A673 (cell line): ENCODE measurements around the gene PTPN14. TPM values are rescaled to one million over a fixed set of nuclear protein-coding genes. Genes with fewer than 3 reads are reported as not detected.
A peak's percentile ranks its signal among the peaks of the same experiment; 100 is the strongest.

Experiments
- BruUV-seq: library from RNA; stranded (reverse); fragments of 400-500 nt; replicated peaks from 2 replicates; lab custom pipeline; 2021; lab: Mats Ljungman, UMichigan
- CTCF ChIA-PET: fragments of 300-600 bp; sonication (Branson Sonifier 250); formaldehyde crosslinking; loops from one replicate; lab custom pipeline; 2022; ENCODE audit warnings: antibody characterized with exemption; lab: Charles Lee
- POLR2A ChIA-PET: fragments of 300-600 bp; sonication (Branson Sonifier 250); formaldehyde crosslinking; loops from one replicate; lab custom pipeline; 2022; ENCODE audit warnings: antibody characterized with exemption; ENCODE audit not compliant: low non-redundant PET; lab: Charles Lee
- DNase-seq: peaks from one replicate; pipeline ENCODE4 v3.0.0-alpha.2; 2015; ENCODE audit warnings: low spot score
- H3K27ac ChIP-seq: fragments of 200-600 bp; sonication (generic); 2 replicates; pipeline ENCODE4 v1.5.1; 2016; ENCODE audit warnings: mixed run types, low read depth, mild to moderate bottlenecking, mixed read lengths, antibody characterized with exemption, low read length; ENCODE audit not compliant: poor library complexity, severe bottlenecking
- H3K27me3 ChIP-seq: fragments of 200-600 bp; sonication (generic); replicated peaks from 2 replicates; pipeline ENCODE4 v1.6.1; 2017; ENCODE audit warnings: mixed run types, low read depth, mild to moderate bottlenecking, mixed read lengths, antibody characterized with exemption, low read length; ENCODE audit not compliant: insufficient read depth, poor library complexity
- H3K36me3 ChIP-seq: fragments of 200-600 bp; sonication (generic); 2 replicates; pipeline ENCODE4 v1.6.1; 2016; ENCODE audit warnings: mixed run types, mild to moderate bottlenecking, mixed read lengths, antibody characterized with exemption, low read length; ENCODE audit not compliant: insufficient read depth, poor library complexity, severe bottlenecking
- H3K4me1 ChIP-seq: fragments of 200-600 bp; sonication (generic); 2 replicates; pipeline ENCODE4 v1.6.1; 2017; ENCODE audit warnings: mixed run types, mild to moderate bottlenecking, mixed read lengths, antibody characterized with exemption, low read length; ENCODE audit not compliant: insufficient read depth, poor library complexity, severe bottlenecking
- H3K4me3 ChIP-seq: fragments of 200-600 bp; sonication (generic); 2 replicates; pipeline ENCODE4 v1.5.1; 2016; ENCODE audit warnings: low read depth, mixed run types, mild to moderate bottlenecking, mixed read lengths, low read length; ENCODE audit not compliant: poor library complexity, severe bottlenecking
- H3K9me3 ChIP-seq: fragments of 200-600 bp; sonication (generic); 2 replicates; pipeline ENCODE4 v1.6.1; 2016; ENCODE audit warnings: mixed run types, low read depth, mild to moderate bottlenecking, mixed read lengths, antibody characterized with exemption, low read length; ENCODE audit not compliant: poor library complexity, severe bottlenecking
- EZH2 ChIP-seq: fragments of 200-600 bp; sonication (generic); IDR thresholded peaks from 2 replicates; pipeline ENCODE4 v1.6.1; 2017; ENCODE audit warnings: borderline replicate concordance, low read depth, mild to moderate bottlenecking, mixed read lengths, antibody characterized with exemption, low read length; ENCODE audit not compliant: poor library complexity, severe bottlenecking
- intact Hi-C: fragments of 100-400 bp; cut with micrococcal nuclease; formaldehyde crosslinking; loops from one replicate; pipeline ENCODE4 v1.10.0; 2022; ENCODE audit not compliant: unreplicated experiment
- total RNA-seq: library from RNA; stranded (reverse); gene quantifications from 2 replicates; pipeline ENCODE4 v1.2.3, GENCODE V29; 2021
- TF ChIP-seq, protein P1 (sequence below): fragments of 300-800, 200-600 bp; sonication (generic); conservative IDR thresholded peaks from 2 replicates; pipeline ENCODE4 v1.5.1; 2017; ENCODE audit warnings: low read depth, mild to moderate bottlenecking, antibody characterized with exemption, low read length, moderate library complexity, mixed read lengths

Gene PTPN14
- total RNA-seq, 1 experiment from 2014 or later, result 114 TPM

DNA sequence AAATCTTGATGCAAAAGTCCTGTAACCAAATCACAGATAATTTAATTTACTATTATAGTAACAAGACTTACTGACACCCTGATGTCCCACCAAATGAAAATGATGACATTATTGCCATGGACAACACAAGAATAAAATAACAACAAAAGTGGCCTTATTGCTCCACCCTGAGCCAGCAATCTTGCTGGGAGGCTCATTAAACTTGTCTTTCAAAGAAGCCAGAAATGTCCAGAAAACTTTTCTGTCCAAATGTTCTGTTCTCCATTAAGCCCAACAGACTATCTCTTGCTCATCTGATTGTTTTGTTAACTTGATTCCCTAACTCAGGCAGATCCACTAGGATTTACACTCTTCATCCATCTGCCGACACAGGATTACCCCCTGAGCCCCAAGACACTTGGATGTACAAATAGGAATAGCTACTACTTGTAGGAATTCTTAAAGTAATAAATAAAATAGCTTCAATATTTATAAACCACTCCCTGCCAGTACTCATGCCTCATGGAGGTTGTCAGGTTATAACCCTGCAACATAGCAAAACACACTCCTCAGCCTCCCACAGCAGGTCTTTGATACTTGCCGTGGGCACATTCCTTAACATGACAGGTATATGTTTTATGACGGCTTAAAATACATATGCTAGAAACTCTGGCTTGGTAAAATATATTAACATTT lies 84.9 kb downstream of the PTPN14 start:
- Histone ChIP-seq H3K9me3 (no peaks in the 10 kb centered on the region), H3K4me1 (peaks cover 45% of the 10 kb centered on the region), H3K27me3 (no peaks in the 10 kb centered on the region), H3K4me3 (no peak overlapping the region), H3K36me3 (no peaks in the 10 kb centered on the region), H3K27ac (peak overlapping the region; percentile 7)
- intact Hi-C loops, result no loop called here
- no peak for DNase-seq
- POLR2A ChIA-PET, result interaction anchor here (0.6 kb wide), 1 partner anchor 721 kb away, joined by 3 read pairs; no protein-coding TSS in a partner anchor
- no peak for TF ChIP-seq EZH2
- TF ChIP-seq, protein P1, sequence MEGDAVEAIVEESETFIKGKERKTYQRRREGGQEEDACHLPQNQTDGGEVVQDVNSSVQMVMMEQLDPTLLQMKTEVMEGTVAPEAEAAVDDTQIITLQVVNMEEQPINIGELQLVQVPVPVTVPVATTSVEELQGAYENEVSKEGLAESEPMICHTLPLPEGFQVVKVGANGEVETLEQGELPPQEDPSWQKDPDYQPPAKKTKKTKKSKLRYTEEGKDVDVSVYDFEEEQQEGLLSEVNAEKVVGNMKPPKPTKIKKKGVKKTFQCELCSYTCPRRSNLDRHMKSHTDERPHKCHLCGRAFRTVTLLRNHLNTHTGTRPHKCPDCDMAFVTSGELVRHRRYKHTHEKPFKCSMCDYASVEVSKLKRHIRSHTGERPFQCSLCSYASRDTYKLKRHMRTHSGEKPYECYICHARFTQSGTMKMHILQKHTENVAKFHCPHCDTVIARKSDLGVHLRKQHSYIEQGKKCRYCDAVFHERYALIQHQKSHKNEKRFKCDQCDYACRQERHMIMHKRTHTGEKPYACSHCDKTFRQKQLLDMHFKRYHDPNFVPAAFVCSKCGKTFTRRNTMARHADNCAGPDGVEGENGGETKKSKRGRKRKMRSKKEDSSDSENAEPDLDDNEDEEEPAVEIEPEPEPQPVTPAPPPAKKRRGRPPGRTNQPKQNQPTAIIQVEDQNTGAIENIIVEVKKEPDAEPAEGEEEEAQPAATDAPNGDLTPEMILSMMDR, result no peak
- BruUV-seq, result no TSS peak
- CTCF ChIA-PET, result no interaction called here

DNA sequence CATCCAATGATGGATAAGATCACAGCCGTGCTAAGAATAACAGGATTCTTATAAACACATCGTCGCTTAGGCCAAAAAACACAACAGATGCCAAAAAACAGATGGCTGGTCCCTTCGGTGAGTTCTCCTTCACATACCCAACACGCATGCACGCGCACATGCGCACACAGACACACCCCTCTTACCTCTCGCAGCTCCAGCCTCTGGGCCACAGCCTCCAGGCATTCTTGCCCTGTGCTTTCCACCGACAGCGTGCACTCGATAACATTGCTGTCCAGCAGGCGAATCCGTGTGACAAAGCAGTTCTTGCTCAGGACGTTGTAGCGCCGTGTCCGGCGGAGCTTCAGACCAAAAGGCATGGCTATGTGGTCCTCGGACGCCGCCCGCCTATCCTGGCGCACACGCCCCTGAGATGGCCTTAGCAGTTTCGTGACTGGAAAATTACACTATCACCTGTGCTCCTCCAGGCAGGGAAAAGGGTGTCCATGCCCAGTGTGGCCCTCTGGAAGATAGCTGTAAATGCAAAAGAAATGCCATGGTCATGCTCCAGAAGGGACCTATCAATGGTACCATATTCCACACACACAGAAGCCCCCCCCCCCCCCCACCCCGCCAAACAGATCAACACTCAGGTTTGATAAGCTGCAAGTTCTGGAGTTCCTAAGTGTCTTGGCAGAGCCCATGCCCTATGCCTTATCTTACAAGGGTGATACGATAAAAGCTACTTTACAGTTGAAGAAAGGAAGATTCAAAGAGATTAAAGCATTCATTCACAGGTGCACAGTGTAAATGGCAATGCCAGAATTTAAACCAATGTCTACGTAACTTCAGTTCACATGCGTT lies 86.7 kb downstream of the PTPN14 start:
- no peak for TF ChIP-seq EZH2
- TF ChIP-seq, protein P1, result no peak
- Histone ChIP-seq H3K4me1 (peaks cover 47% of the 10 kb centered on the region), H3K27ac (peak overlapping the region; percentile 40), H3K9me3 (no peaks in the 10 kb centered on the region), H3K27me3 (no peaks in the 10 kb centered on the region), H3K4me3 (no peak overlapping the region), H3K36me3 (no peaks in the 10 kb centered on the region)
- BruUV-seq, result no TSS peak
- CTCF ChIA-PET, result no interaction called here
- DNase-seq, result no peak
- intact Hi-C loops, result no loop called here
- POLR2A ChIA-PET, result interaction anchor here (0.6 kb wide), 2 partner anchors 56 to 72 kb away, joined by 3 to 5 read pairs; no protein-coding TSS in a partner anchor

DNA sequence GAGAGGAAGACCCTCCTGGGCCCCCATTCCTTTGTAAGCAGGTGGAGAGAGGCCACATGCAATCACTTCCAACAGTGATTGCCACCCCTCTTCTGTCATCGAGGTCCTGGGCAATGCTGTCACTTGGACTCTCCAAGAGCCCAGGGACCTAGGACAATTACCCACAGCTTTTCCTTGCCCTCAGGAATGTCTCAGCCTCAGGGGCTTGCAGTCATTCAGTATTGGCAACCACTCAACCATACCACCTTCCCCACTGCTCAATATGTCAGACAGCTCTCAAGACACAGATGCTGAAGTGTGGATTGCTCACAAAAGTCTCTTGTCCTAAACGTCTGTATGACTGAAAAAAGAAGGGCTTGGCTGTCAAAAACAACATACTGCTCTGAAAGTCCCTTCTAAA lies 87.8 kb downstream of the PTPN14 start:
- ChIA-PET CTCF (no interaction called here), POLR2A (no interaction called here)
- intact Hi-C loops, result no loop called here
- H3K27me3 ChIP-seq, result no peaks in the 10 kb centered on the region
- no peak overlapping the region for H3K4me3 ChIP-seq
- peak overlapping the region; percentile 40 for H3K27ac ChIP-seq
- no TSS peak for BruUV-seq
- no peaks in the 10 kb centered on the region for H3K9me3 ChIP-seq
- no peaks in the 10 kb centered on the region for H3K36me3 ChIP-seq
- peaks cover 37% of the 10 kb centered on the region for H3K4me1 ChIP-seq
- no peak for DNase-seq
- TF ChIP-seq EZH2, result no peak
- TF ChIP-seq, protein P1, result no peak
